Myocyte (in vitro differentiated cells): ENCODE data around the gene SAMD14. TPM values are rescaled to one million over a fixed set of nuclear protein-coding genes. Genes with fewer than 3 reads are reported as not detected.

Experiments used
- DNase-seq: peaks from one replicate; pipeline ENCODE4 v3.0.0-alpha.2; 2012; ENCODE audit warnings: low read depth
- total RNA-seq: library from RNA; depleted of rRNA; stranded (reverse); fragments of >200 nt; gene quantifications from 2 replicates; pipeline ENCODE4 v1.2.3, GENCODE V29; 2014

Gene SAMD14
- total RNA-seq, 1 donor from 2014 or later = 0.24 TPM

DNA sequence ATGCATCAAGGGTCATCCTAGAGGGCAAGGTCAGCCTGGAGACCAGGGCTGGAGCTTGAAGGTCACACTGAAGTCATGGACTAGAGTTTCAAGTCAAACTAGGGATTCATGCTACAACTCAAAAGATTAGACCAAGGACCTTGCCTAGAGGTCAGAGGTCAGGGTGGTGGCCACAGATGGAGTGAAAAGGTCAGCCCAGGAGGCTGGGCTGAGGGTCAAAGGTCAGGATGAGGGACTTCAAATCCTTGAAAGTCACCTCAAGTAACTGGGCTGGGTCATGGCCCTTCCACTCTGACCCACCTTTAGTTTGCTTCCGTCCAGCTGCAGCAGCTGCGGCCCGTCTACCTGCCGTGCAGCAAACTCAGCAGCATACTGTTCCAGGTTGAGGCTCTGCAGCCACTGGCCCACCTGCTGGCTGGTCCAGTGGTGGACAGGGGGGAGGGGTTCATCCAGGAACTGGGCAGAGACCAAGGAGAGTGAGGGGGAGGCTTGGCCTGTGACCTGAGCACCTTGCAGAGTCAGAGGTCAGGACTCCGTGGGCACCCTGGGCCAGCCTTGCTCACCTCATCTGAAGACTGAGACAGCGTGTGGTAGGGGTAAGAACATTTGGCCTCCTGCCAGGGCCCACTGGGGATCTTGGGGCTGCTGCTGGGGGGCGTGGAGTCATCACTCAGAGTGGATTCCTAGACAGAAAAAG lies 16.2 kb downstream of the SAMD14 start:
- DNase-seq = no peak

DNA sequence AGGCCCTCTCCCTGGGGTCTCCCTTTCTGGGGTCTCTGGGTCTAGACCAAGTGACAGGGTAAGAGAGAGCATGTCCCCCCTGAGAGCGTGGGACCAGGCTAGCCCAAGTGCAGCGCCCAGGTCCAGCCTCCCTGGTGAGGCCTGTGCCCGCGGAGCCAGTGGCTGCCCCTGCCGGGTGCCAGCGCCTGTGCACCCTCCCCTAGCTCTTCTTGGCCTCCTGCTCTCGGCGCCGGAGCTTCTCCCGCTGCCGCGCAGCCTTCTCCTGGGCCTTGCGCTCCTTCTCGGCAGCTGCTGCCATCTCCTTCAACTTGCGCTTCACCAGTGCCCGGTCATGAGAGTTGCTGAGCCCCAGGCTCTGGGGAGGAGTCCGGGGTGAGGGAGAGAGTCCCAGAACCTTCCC lies 17.3 kb downstream of the SAMD14 start:
- no peak for DNase-seq

DNA sequence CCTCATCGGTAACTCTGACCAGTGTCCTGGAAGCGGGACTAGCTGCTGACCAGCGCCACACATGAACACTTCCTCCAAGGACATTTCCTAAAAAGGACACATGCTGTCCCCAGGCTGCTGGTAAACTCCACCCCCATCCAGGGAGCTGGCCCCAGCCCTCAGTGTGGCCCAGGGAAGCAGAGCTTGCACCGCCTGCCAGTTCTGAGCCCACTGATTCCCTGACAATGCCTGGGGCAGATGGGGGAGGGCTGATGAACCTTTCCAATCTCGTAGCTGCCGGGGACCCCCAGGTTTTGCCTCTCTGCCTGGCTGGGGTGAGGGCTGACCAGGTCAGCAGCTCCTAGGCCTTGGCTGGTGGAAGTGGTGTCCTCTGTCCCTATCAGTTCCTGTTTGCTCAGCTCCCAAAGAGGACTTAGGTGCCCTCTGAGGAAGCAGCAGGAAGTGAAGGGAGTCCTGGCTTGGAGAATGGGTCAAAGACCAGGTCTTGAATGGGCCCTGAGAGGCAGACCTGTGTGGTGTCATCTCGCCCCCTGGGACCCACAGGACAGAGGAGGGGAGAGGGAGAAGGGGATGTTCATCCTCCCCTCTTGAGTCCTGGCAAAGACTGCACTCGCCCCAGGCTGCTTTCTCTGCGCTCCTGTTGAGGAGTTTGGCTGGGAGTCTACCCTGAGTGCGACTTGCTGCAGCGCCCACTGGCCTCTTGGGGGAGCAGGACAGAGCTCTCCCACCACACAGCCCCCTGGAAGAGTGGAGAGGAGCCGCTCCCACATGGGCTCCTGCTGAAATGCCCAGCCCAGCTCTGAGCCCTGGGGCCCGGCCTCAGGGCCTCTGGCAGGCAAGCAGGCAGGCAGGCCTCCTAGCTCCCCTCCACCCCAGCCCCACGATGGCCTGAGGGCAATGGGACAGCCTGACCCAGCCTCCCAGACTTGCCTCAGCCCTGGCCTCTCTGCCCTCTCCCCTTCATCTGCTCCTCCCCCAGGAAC lies 18.0 kb downstream of the SAMD14 start:
- DNase-seq = no peak

DNA sequence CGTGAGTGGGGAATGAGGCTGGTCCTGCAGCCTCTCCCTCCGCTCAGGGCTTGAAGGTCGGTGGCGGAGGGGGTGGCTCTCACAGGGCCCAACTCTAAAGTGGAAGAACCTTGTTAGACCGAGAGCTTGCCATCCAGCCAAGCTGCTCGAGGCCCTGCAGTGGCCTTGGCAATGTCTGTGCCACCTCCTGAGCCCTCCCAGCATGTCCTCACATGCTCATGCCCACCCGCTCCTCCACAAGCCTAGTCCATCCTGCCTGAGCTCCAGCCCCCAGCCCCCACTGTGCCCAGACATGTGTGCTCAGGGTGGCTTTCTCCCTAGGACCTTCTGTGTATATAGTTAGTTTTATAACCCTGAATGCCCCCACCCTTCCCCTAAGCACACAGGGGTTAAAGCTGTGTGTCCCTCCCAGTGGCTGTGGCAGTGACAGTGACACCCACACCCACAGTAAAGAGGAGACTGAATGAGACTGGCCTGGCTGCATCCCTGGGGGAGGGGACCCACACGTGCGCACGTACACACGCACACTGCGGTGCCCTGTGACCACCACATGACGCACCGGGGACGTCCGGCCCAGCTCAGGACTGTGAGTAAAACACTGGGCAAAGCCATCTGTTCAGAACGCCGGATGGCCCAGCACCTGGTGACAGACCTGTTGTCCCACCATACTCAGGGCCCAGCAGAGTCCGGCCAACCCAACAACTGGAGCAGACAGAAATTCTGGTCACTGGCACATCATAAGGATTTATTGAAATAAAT lies 19.2 kb downstream of the SAMD14 start:
- DNase-seq = no peak

DNA sequence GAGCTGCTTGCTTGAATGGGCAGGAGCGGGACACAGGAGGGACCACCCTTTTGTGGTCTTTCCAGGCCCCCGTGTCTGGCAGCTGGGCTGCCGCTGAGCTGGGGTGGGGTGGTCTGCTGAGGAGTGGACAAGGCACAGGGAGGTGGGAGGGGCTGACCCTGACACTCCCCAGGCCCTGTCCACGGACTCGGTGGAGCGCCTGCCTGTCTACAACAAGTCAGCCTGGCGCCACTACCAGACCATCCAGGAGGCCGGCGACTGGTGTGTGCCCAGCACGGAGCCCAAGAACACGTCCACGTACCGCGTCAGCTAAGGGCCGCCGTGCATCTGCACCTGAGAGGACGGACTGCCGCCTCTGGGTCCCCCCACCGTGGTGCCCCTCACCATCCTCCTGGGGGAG lies 20.2 kb downstream of the SAMD14 start:
- DNase-seq = no peak

DNA sequence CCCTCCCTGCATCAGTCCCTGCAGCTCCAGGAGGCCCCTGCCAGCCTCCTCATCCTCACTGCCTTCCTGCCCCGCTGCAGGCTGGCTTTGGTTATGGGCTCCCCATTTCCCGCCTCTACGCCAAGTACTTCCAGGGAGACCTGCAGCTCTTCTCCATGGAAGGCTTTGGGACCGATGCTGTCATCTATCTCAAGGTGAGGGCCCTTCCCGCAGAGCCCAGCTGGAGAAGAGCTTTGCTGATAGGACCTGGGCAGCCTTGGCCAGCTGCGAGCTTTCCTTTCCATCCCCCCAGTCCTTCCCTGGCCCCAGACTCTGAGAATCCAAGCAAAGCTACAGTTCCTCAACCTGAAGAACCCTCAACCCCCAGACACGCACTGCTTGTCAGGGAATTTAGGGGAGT lies 20.8 kb downstream of the SAMD14 start:
- no peak for DNase-seq

DNA sequence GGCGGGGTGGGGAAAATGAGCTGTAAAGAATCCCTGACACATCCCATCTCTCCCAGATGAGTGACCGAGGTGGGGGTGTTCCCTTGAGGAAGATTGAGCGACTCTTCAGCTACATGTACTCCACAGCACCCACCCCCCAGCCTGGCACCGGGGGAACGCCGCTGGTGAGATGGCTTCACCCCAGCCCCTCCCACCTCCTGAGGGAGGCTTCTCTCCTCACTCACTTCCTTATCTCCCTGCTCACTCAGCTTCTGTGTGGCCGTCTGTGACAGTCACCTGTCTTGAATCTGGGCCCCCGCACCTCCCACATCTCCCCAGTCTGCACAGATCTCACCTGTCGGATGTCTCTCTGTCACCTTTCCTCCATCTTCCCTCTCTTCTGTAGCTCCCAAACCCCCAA lies 21.4 kb downstream of the SAMD14 start:
- DNase-seq = no peak

DNA sequence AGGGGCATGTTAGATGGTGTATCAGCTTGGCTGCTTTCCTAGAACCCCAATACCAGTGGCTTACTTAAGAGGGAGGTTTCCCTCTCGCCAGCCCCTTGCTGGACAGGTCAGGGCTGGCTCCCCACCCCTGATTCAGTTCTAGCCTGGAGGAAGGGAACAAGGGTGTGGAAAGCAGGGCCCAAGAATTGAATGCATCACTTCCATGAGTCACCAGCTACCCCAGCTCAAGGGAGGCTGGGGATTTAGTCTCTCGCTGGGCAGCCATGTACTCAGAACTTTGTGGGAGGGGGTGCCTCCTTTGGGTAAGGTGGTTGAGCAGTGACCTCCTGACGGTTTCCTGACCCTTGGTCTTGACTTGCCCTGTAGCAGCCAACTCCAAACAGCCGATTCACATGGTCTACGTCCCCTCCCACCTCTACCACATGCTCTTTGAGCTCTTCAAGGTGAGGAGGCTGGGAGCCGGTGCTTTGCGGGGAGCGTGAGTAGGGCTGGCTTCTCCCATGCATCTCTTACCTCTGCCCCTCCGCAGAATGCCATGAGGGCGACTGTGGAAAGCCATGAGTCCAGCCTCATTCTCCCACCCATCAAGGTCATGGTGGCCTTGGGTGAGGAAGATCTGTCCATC lies 22.1 kb downstream of the SAMD14 start:
- DNase-seq = no peak

DNA sequence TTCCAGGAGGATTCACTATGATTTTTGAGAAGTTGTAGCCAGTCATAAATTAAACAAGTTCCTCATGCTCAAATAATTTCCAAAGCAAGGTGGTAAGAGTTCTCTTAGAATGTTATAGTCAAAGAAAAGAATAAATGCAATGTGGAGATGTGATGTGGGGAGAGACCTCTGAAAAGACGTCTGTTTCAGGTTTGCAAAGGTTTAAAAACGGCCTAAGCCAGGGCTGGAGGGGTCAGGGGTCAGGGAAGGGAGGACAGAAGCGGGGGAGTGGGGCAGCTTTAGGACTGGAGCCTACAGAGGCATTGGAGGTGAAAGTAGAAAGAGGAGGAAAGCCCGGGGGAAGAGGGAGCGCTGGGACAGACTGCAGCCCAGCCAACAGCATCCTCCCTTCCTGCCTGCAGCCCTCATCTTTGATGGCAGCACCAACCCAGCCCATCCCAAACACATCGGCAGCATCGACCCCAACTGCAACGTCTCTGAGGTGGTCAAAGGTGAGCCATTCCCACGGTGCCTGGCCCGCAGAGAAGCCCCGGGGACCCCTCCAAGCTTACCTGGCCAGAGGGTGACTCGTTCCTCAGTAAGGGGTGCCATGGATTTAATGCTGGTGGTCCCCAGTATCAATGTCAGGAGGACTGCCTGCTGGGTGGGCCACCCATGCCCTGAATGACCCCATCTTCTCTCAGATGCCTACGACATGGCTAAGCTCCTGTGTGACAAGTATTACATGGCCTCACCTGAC lies 23.4 kb downstream of the SAMD14 start:
- no peak for DNase-seq

DNA sequence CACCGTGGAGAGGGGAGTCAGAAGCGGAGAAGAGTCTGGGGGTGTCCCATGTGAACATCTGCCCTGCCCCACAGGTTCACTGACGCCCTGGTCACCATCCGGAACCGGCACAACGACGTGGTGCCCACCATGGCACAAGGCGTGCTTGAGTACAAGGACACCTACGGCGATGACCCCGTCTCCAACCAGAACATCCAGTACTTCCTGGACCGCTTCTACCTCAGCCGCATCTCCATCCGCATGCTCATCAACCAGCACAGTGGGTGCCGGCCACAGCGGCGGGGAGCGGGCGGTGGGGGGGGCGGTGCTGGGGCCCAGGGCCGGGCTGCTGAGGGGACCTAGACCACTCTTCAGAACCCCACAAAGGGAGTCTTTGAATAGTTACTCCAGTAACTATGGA lies 24.1 kb downstream of the SAMD14 start:
- DNase-seq = no peak

DNA sequence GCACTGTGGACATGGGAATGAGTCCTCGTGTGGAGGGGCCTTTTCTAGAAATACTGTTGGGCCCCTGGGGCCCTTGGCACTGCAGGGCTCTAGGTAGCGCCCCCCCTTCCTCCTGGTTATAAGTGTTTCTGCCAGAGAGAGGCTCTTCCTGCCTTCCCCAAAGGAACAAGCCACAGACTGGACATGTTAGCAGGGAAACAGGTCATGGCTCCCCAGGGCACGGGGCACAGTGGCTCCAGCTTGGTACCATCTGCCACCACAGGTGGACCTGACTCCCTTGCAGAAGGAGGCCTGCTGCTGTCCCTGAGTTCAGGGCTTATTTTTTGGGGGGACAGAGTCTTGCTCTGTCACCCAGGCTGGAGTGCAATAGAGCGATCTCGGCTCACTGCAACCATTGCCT lies 26.0 kb downstream of the SAMD14 start:
- no peak for DNase-seq

DNA sequence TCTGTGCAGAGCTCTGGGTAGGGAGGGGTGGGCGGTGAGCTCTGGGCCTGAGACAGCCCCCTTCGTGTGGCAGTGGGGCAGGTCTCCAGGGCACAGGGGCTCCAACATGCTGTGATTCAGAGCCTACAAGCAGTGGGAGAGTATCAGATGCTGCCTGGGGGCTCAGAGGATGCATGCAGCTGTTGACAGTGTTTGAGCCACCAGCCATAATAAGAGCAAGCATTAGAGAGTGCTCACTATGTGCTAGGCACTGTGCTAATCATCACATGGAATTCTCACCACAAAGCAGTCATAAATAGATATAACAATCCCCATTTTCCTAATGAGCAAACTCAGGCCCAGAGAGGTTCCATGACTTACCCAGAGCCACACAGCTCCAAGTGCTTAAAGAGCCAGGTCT lies 26.7 kb downstream of the SAMD14 start:
- DNase-seq = no peak

DNA sequence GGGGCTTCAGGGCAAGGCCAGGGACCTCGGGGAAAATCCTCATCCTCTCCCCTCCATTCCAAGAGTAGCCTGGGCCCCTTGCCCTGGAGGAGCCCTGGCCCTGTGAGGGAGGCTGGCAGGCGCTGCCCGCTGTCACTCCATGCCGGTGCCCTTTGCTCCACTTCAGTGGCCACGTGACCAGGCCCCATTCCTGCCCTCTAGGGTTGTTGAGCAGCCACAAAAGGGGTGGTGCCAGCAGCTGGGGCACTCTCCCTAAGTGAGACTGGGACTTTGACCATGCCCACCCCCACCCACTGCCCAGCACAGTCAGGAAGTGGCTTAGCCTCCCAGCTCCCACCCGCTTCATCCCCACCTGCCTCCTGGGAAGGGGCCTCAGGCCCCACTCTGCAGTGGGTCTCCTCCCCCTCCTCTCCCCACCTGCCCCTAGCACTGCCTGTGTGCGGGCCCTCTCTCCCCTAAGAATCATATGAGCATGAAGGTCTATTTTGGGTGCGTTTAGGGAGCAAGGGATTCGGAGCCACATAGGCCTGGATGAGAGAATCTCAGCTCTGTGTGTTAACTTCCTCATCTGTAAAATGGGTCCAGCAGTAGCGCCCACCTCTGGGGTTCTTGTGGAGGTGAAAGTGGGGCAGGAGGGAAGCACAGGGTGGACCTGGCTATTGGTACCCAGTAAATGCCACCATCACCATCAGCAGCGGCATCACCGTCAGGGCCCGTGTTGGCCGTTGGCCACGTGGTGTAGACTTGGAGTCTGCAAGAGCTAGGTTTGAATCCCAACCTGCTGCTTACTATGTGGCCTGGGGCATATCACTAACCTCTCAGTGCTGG lies 27.6 kb downstream of the SAMD14 start:
- peak; percentile 86 for DNase-seq

DNA sequence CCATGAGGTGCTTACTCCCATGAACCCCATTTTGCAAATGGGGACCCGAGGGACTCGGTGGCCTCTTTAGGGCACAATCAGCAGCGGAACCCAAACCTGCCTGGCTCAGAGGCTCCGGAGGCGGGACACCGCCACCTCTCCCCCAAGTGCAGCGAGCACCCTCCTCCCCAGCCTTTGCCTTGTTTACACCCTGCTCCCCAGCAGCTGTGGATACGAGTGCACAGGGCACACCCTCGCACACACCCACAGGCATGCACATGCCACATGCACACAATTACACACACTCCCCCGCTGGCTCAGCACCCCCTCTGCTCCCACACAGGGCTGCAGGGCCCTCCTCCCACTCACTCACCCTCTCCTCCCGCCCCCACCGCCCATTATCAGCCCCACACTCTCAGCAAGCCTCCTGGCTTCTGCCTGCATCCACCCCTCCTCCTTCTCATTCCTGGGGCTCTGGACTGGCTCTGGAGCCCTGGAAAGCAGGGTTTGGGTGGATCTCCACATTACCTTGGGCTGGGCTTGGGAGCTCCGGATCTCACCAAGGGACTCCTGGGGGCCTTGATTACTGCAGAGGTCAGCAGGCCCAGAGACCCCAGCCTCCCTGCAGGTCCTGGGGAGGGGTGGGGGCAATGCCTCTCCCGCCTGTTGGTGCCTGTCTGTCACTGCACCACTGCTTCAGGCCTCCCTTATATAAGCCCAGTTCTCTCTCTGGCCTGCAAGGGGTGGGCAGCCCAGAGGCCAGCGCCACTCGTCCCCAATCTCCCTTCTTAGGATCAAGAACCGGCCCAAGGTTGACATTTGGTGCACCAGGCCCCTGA lies 28.4 kb downstream of the SAMD14 start:
- peak; percentile 52 for DNase-seq

DNA sequence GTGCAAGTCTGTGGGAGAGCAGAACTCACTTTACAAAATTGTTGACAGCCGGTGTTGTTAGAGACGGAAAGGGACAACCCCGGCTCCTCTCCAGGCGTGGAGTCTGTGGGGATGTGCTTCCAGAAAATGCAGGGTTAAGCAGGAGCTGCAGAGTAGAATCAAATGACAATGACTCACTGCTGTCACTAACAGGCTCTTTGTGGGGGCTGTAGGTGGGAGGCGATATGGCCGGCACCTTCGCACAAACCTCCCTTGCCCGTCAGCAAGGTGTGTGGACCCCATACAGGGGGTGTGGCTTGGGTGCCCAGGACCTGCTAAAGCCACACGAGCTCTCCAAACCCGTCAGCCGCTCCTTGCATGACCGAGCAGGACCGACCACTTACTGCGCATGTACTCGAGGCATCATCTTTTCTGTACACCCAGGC lies 29.0 kb downstream of the SAMD14 start:
- DNase-seq = peak; percentile 54

DNA sequence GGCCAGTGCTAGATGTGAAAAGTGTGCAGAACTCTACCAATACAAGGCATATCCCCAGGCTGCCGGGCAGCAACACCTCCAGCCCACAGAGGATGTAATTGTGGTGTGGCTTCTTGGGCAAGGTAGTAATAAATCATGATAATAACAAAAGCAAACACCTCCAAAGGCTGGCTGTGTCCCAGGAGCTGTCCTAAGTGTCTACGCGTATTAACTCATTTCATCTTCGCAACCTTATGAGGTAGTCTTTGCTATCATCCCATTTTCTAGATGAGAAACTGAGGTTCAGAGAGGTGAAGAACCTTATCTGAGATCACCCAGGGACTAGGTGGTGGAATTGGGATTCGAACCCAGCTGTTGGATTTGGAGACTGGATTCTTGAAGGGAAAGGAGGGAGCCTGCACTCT lies 29.5 kb downstream of the SAMD14 start:
- no peak for DNase-seq

DNA sequence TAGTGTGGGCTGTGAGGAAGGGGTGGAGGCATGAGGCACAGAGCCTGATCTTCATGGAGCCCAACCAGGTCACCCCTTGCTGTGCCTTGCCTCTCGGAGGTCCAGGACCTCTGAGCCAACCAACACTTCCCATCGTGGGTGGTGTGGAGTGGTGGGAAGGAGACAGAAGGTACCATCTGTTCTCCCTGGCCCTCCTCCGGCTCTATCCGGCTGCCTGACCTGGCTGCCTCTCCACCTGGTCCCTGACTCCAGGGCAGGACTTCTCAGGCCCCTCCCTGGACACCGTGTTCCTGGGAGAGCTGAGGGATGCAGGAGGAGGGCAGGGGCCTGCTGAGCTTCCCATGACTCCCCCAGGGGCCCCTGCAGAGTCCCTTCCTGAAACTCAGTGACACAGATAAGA lies 31.0 kb downstream of the SAMD14 start:
- DNase-seq = no peak

DNA sequence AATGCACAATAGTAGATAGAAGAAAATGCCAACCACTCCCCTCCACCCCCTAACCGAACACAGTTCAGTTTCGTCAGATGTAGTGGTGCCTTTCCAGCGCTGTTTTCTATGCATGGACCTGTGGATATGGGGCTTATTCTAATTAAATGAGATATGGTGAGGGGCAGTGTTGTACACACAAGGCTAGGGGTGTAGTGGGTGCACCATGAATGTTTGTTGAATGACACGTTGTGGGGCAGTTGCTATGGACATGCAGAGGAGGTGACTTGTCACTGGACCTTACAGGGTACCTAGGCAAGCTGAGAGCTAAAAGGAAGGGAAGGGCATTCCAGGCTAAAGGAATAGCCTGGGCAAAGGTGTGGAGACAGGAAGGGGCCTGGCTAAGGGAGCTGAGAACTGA lies 31.4 kb downstream of the SAMD14 start:
- DNase-seq = no peak

DNA sequence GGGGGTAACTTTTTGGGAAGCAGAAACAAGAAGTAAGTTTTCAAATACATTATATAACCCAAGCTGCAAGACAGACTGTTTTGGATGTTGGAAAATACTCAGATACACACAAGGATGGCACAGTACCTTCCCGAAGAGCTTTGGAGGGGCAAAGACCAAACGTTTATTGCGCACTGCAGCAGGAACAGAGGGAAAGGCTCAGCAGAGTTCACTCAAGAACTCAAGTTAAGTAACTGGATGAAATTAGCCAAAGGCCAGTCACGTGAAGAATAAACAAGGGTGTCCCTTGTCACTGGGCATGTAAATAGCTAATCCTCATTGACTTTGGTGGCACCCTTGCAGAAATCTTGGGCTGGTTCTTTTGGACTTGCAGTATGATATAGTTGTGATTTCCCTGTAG lies 32.0 kb downstream of the SAMD14 start:
- no peak for DNase-seq
